ENCODE results near the gene FAM209B.
"Not testable (repeated sequence)": the region's sequence is repeated elsewhere in the genome, so short reads cannot be mapped to it uniquely, and the experiment has no call there.

The FAM209B gene, protein sequence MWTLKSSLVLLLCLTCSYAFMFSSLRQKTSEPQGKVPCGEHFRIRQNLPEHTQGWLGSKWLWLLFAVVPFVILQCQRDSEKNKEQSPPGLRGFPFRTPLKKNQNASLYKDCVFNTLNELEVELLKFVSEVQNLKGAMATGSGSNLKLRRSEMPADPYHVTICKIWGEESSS

GRCh38 chr20:56532946-56533345 is at the start of gene FAM209B:
FAM209B (plus strand) TSS chr20:56533246; CDS start chr20:56533342, 96 bp downstream.
- not testable (repeated sequence) for DNase-seq

GRCh38 chr20:56483970-56484369 is 49.1 kb upstream of the FAM209B start:
- DNase-seq: no peak

DNA sequence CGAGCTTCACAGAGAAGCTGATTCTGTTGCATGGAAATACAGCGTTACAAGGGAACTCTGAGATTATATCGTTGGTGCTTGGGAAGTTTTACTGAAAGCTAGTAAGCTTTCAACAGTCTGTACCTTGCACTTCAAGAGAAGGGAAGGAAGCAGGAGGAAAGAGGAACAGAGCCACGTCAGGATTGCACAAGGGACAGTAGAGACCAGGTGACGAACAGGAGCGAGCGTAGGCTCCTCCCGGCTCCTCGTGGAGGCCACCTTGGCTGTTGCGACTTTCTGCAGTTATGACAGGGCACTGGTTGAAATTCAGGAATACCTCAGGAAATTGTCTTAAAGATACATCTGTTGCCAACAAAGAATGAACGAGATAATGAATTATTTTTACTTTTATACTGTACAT is 45.8 kb upstream of the FAM209B start:
- no peak for DNase-seq

- no peak for DNase-seq
Observed at GRCh38 chr20:56488566-56488965, 44.5 kb upstream of the FAM209B start.

GRCh38 chr20:56501116-56501515 is 31.9 kb upstream of the FAM209B start:
- no peak for DNase-seq

GRCh38 chr20:56503916-56504315 is 29.1 kb upstream of the FAM209B start:
- no peak for DNase-seq

DNA sequence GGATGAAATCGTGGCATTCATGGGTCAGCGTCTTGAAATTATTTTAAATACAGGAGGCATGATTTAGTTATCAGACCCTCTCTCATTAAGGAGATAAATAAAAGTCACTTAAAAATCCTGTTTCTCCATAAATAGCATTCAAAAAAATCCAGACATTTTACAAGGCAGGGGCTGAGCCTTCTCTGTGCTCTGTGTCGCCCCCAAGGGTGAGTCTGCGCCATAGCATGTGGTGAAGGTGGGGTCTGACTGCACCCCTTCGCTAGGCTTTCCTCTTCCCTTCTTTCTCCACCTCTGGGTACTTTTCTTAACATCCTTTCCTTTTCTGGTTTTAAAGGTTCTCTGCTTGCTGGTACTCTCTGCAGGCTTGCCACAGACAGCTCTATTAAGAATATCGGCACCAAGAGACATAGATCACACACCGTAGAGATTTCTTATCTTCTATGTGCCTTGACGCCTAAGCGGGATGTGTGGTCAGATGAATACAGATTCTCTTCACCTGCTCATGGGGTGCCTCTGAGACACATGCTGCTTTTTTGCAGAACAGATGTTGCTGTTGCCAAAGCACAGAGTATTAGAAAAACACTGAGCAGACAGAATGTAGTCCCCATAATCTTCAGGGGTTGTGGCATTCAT is 28.6 kb upstream of the FAM209B start:
- peak; percentile 13 for DNase-seq

GRCh38 chr20:56506103-56506502 is 26.9 kb upstream of the FAM209B start:
- no peak for DNase-seq

GRCh38 chr20:56511926-56512325 is 21.1 kb upstream of the FAM209B start:
- no peak for DNase-seq

- no peak for DNase-seq
Observed at GRCh38 chr20:56513161-56514150, 19.6 kb upstream of the FAM209B start.

GRCh38 chr20:56516631-56517030 is 16.4 kb upstream of the FAM209B start:
- no peak for DNase-seq

DNA sequence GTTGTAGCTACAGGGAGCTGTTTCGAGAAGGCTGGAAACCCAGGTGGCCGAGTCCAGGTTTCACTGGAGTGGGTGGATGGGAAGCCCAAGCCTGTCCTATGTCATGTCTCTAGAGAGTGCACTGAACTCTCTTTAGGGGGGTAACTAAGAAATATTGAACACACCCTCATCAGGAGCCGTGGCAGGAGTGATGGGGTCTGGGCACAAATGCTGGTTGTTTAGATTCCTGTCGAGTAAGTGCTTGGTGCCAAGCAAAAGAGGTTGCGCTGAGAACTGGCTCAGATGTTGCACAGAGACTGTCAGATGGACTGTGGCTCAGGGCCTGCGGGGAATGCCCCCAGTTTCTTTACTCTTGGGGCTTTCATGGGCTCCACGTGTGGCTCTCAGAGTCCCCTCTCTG is 15.8 kb upstream of the FAM209B start:
- no peak for DNase-seq

GRCh38 chr20:56517641-56518040 is 15.4 kb upstream of the FAM209B start:
- DNase-seq: no peak

DNA sequence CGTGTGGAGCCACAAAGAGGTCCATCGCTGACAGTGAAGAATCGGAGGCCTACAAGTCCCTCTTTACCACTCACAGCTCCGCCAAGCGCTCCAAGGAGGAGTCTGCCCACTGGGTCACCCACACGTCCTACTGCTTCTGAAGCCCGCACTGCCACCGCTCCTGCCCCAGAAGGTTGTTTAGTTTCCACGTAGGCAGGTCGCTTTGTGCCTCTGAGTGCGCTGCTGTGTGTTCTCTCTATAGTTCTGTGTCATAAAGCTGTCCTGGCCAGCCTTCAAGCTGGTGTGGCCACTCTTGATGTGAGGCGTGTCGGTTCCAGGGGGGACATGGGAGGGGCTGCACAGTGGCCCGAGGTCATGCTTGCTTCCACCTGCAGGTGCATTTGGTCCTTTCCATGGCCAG is 14.9 kb upstream of the FAM209B start:
- no peak for DNase-seq

DNA sequence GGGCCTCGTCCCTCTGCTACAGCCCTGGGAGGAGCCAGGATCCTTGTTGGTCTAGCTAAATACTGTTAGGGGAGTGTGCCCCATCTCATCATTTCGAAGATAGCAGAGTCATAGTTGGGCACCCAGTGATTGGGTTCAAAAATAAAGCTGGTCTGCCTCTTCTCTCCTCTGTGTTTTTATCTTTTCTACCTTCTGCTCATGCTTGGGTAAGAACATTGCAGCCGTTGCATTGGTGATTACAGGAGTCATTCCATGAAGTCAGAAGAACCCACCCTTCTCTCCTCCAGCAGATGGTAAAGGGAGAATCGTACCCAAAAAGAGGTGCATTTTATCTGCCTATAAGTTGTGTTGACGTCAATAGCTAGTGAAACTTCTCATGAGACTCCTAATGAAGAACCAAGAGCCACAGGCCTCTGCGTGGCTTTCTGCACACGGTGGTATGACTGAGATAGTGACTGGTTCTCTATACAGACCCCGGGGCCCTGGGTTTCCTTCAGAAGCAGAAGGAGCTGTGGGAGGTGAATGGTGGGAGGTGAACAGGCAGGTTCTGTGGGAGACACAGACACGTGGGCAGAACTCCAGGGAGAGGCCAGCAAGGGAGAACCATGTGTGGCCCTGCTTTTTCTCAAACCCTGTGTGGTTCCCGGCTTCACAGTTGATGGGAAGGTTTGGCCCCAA is 14.2 kb upstream of the FAM209B start:
- no peak for DNase-seq

- no peak for DNase-seq
Observed at GRCh38 chr20:56519551-56519950, 13.5 kb upstream of the FAM209B start.

- DNase-seq: no peak
Observed at GRCh38 chr20:56520180-56520579, 12.9 kb upstream of the FAM209B start.

- not testable (repeated sequence) for DNase-seq
Observed at GRCh38 chr20:56520746-56521354, 12.2 kb upstream of the FAM209B start.

DNA sequence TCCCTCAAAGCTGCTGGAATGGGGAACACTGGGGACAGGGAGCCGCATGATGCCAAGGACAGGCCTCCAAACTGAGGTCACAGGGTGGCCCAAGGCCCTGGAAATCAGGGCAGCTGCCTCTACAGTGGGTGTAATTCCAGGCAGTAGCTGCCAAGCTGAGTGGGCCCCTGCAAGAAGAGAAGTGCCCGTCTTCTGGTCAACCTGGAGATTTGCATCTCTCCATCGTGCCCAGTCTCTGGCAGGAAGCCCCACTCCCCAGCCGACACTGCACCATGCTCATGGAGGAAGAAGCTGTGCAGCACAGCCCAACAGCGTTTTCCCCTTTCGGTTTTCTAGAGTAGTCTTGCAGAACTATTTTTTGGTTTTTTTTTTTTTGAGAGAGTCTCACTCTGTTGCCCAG is 10.7 kb upstream of the FAM209B start:
- no peak for DNase-seq

GRCh38 chr20:56524444-56524843 is 8.6 kb upstream of the FAM209B start, which contains the start of gene FAM209A:
FAM209A (plus strand) TSS chr20:56524744; CDS start chr20:56524809, 65 bp downstream.
- DNase-seq: not testable (repeated sequence)

DNA sequence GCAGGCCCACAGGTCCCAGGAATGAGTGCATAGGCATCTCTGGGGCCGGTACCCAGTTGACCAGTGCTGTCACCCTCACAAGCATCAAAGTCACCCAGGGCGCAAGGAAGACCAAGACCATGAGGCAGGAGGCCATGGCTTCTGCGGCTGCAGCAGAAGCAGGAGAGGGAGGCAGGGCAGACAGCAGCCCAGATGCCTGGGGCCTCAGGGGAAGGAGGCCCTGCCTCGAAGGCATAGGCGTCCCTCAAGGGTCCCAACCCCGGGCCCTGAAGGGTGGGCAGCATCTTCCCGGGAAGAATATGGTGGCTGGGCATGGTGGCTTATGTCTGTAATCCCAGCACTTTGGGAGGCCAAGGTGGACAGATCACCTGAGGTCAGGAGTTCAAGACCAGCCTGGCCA is 5.5 kb upstream of the FAM209B start:
- no peak for DNase-seq

DNA sequence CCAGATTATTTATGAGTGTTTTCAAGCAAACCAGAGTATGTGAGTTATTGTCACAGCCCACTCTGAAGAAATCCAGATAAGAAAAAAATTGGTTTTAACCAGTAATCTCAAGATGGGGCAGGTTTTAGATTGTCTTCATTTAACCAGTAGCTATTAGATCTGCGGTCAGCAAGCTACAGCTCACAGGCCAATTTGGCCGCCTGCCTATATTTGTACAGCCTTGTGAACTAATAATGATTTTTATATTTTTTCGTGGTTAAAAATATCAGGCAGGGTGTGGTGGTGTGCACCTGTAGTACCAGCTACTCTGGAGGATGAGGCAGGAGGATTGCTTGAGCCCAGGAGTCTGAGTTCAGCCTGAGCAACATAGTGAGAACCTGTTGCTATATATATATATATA is 5.0 kb downstream of the FAM209B start:
- DNase-seq: no peak

DNA sequence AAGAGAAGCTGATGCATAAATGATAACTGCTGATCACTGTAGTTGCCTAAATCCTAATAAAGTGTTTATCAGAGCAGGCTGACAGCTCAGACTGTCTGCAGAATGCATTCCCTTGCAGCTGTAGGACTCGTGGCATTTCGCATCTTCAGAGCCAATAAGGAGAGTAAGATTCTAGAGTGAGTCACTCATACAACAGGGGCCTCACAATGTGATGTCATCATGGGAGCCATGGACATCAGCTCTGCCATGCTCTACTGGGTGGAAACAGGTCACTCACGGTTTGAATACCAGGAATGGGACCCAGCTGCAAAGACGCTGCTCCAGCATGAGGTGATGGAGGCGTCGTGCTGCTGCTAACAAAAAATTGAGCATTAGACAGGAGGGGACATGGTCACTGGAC is 7.4 kb downstream of the FAM209B start:
- DNase-seq: no peak

All from activated naive CD4-positive, alpha-beta T cell treated with Interleukin-2 at 50 U/mL for 16 hours (primary cell).